ENCODE results near the gene PDE11A.

Gene PDE11A

DNA sequence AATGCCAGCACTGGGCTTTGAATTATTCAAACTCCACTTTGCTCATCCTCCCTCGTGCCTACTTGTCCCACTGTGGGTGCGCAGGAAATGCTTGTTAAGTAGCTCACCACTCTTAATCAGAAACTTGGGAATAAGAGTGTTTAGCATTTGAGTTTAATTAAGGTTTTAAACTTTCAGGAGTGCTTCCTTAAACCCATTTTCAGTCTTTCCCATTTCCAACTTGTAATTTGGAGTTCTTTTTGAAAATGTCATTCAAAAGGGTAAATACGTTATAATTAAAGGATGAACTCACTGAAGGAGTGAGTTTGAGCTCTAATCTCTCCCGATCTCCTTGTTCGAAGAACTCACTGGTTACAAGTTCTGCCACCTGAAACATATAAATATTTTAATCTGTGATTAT, 403.4 kb downstream of the PDE11A start:
- CTCF ChIA-PET, result no interaction called here
- POLR2A ChIA-PET, result no interaction called here
- DNase-seq (ENCODE audit: extremely low spot score), result no peak
- TF ChIP-seq BHLHE40 (IDR thresholded peaks at IDR 0.05; ENCODE audit: borderline replicate concordance), result no peak
- no peak for TF ChIP-seq TARDBP (IDR thresholded peaks at IDR 0.05)
- TF ChIP-seq HDGF (IDR thresholded peaks at IDR 0.05; ENCODE audit: borderline replicate concordance), result no peak
- no peak for TF ChIP-seq CTBP1 (IDR thresholded peaks at IDR 0.05; ENCODE audit: borderline replicate concordance)
- no peak for TF ChIP-seq NFRKB (IDR thresholded peaks at IDR 0.05)
- no peak for TF ChIP-seq LEF1 (IDR thresholded peaks at IDR 0.05; ENCODE audit: borderline replicate concordance)
- TF ChIP-seq, protein P1, sequence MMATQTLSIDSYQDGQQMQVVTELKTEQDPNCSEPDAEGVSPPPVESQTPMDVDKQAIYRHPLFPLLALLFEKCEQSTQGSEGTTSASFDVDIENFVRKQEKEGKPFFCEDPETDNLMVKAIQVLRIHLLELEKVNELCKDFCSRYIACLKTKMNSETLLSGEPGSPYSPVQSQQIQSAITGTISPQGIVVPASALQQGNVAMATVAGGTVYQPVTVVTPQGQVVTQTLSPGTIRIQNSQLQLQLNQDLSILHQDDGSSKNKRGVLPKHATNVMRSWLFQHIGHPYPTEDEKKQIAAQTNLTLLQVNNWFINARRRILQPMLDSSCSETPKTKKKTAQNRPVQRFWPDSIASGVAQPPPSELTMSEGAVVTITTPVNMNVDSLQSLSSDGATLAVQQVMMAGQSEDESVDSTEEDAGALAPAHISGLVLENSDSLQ (IDR thresholded peaks at IDR 0.05), result no peak
- no peak for TF ChIP-seq FOXK2 (IDR thresholded peaks at IDR 0.05)
- TF ChIP-seq ZNF384 (IDR thresholded peaks at IDR 0.05), result no peak
- TF ChIP-seq ELF4 (IDR thresholded peaks at IDR 0.05), result no peak
- no peak for TF ChIP-seq SUZ12 (IDR thresholded peaks at IDR 0.05)
- no peak for TF ChIP-seq ARNT (IDR thresholded peaks at IDR 0.05)

DNA sequence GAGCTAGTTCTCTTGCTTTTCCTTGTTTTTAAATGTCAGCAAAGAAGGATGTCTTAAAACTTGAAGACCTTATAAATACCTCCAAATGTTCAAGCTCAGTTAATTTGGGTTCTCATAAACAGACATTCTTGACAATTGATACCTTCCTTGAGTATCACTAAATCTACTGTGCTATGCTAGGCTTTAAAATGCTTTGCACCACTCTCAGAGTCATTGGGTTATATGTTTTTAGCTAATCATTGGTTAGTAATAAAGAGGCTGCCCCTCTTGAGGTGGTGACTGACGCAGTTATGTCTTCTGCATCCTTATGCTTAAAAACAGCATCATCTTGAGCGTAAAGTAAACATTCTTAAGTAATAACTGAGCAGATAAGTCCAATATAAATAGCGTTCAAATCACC, 404.0 kb downstream of the PDE11A start:
- ChIA-PET POLR2A (no interaction called here), CTCF (no interaction called here)
- no peak for DNase-seq (ENCODE audit: extremely low spot score)
- TF ChIP-seq, protein P1 (IDR thresholded peaks at IDR 0.05), result no peak
- no peak for TF ChIP-seq ARNT (IDR thresholded peaks at IDR 0.05)
- TF ChIP-seq FOXA1 (IDR thresholded peaks at IDR 0.05), result no peak
- TF ChIP-seq HDGF (IDR thresholded peaks at IDR 0.05; ENCODE audit: borderline replicate concordance), result no peak
- TF ChIP-seq NFRKB (IDR thresholded peaks at IDR 0.05), result no peak

DNA sequence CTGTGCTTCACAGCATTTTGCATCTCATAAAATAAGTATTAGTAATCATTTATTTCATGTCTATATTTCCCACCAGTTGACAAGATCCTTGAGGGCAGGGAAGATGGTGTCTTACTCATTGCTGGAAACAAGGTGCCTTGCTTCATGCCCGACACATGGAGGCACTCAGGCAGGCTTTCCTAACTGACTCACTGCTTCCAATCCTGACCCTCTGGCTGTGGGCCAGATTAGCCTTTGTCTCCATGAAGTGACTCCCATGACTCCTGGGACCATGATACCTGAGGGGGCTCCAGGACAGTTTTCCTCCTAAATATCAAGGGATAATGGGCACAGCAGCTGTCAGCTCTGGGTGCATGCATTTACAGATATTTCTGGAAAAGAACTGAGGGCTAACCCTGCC, 405.0 kb downstream of the PDE11A start:
- ChIA-PET CTCF (interaction anchor here (0.8 kb wide), 1 partner anchor 413 kb away, joined by 3 read pairs; no protein-coding TSS in a partner anchor), POLR2A (no interaction called here)
- DNase-seq (ENCODE audit: extremely low spot score), result no peak
- TF ChIP-seq TARDBP (IDR thresholded peaks at IDR 0.05), result no peak
- TF ChIP-seq ELF4 (IDR thresholded peaks at IDR 0.05), result no peak
- no peak for TF ChIP-seq SUZ12 (IDR thresholded peaks at IDR 0.05)
- TF ChIP-seq FOXK2 (IDR thresholded peaks at IDR 0.05), result no peak
- TF ChIP-seq L3MBTL2 (conservative IDR thresholded peaks at IDR 0.05), result no peak
- no peak for TF ChIP-seq FOXM1 (IDR thresholded peaks at IDR 0.05; ENCODE audit: borderline replicate concordance)
- no peak for TF ChIP-seq ZNF384 (IDR thresholded peaks at IDR 0.05)
- TF ChIP-seq, protein P1 (IDR thresholded peaks at IDR 0.05), result no peak
- TF ChIP-seq CTBP1 (IDR thresholded peaks at IDR 0.05; ENCODE audit: borderline replicate concordance), result no peak
- no peak for TF ChIP-seq NFRKB (IDR thresholded peaks at IDR 0.05)
- TF ChIP-seq LEF1 (IDR thresholded peaks at IDR 0.05; ENCODE audit: borderline replicate concordance), result no peak
- no peak for TF ChIP-seq HDGF (IDR thresholded peaks at IDR 0.05; ENCODE audit: borderline replicate concordance)
- TF ChIP-seq SP1 (IDR thresholded peaks at IDR 0.05), result no peak
- no peak for TF ChIP-seq ARNT (IDR thresholded peaks at IDR 0.05)
- TF ChIP-seq FOXA1 (IDR thresholded peaks at IDR 0.05), result no peak
- no peak for TF ChIP-seq BHLHE40 (IDR thresholded peaks at IDR 0.05; ENCODE audit: borderline replicate concordance)

DNA sequence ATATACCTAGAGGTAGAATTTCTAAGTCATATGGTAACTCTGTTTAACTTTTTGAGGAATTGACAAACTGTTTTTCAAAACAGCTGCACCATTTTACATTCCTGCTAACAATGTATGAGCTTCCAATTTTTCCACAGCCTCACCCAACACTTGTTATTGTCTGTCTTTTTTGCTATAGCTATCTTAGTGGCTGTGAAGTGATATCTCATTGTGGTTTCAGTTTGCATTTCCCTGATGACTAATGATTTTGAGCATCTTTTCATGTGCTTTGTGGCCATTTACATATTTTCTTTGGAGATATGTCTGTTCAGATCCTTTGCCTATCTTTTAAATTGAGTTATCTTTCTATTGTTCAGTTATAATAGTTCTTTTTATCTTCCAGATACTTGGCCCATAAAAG, 406.2 kb downstream of the PDE11A start:
- TF ChIP-seq TARDBP (IDR thresholded peaks at IDR 0.05) (no peak), SUZ12 (IDR thresholded peaks at IDR 0.05) (no peak), HDGF (IDR thresholded peaks at IDR 0.05; ENCODE audit: borderline replicate concordance) (no peak), ARNT (IDR thresholded peaks at IDR 0.05) (no peak), LEF1 (IDR thresholded peaks at IDR 0.05; ENCODE audit: borderline replicate concordance) (no peak), BHLHE40 (IDR thresholded peaks at IDR 0.05; ENCODE audit: borderline replicate concordance) (no peak), FOXK2 (IDR thresholded peaks at IDR 0.05) (no peak), ZNF384 (IDR thresholded peaks at IDR 0.05) (no peak), SP1 (IDR thresholded peaks at IDR 0.05) (no peak), FOXA1 (IDR thresholded peaks at IDR 0.05) (no peak), NFRKB (IDR thresholded peaks at IDR 0.05) (no peak), CTBP1 (IDR thresholded peaks at IDR 0.05; ENCODE audit: borderline replicate concordance) (no peak), ELF4 (IDR thresholded peaks at IDR 0.05) (no peak), L3MBTL2 (conservative IDR thresholded peaks at IDR 0.05) (no peak)
- TF ChIP-seq, protein P1 (IDR thresholded peaks at IDR 0.05), result no peak
- ChIA-PET CTCF (no interaction called here), POLR2A (no interaction called here)
- DNase-seq (ENCODE audit: extremely low spot score), result no peak

DNA sequence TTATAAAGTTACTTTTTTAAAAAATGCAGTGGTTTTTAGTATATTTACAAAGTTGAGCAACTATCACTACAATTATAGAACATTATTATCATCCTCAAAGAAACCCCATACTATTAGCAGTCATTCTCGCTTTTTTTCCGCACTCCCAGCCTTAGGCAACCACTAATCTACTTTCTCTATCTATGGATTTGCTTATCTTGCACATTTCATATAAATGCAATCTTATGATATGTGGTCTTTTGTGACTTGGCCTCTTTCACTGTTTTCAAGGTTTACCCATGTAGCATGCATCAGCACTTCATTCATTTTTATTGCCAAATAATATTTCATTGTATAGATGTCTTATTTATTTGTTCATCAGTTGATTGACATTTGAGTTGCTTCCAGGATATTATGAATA, 406.6 kb downstream of the PDE11A start:
- CTCF ChIA-PET, result no interaction called here
- POLR2A ChIA-PET, result no interaction called here
- TF ChIP-seq, protein P1 (IDR thresholded peaks at IDR 0.05), result peak; percentile 69
- TF ChIP-seq ARNT (IDR thresholded peaks at IDR 0.05) (no peak), FOXK2 (IDR thresholded peaks at IDR 0.05) (no peak), FOXA1 (IDR thresholded peaks at IDR 0.05) (no peak), L3MBTL2 (conservative IDR thresholded peaks at IDR 0.05) (no peak)
- no peak for DNase-seq (ENCODE audit: extremely low spot score)

DNA sequence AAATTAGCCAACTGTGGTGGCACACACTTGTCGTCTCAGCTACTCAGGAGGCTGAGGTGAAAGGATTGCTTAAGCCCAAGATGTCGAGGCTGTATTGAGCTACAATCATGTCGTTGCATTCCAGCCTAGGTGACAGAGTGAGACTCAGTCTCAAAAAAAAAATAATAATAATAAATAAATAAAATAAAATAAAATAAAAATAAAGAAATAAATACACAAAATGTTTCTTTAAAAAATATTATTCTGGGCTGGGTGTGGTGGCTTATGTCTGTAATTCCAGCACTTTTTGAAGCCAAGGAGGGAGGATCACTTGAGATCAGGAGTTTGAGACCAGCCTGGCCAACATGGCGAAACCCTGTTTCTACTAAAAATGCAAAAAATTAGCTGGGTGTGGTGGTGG, 407.2 kb downstream of the PDE11A start:
- ChIA-PET POLR2A (no interaction called here), CTCF (interaction anchor here (0.6 kb wide), 1 partner anchor 38 kb away, joined by 4 read pairs; no protein-coding TSS in a partner anchor)
- no peak for DNase-seq (ENCODE audit: extremely low spot score)
- TF ChIP-seq FOXM1 (IDR thresholded peaks at IDR 0.05; ENCODE audit: borderline replicate concordance) (no peak), ARNT (IDR thresholded peaks at IDR 0.05) (no peak), HDGF (IDR thresholded peaks at IDR 0.05; ENCODE audit: borderline replicate concordance) (no peak), FOXK2 (IDR thresholded peaks at IDR 0.05) (no peak), TARDBP (IDR thresholded peaks at IDR 0.05) (no peak), FOXA1 (IDR thresholded peaks at IDR 0.05) (no peak), LEF1 (IDR thresholded peaks at IDR 0.05; ENCODE audit: borderline replicate concordance) (no peak), CTBP1 (IDR thresholded peaks at IDR 0.05; ENCODE audit: borderline replicate concordance) (no peak), ELF4 (IDR thresholded peaks at IDR 0.05) (no peak), L3MBTL2 (conservative IDR thresholded peaks at IDR 0.05) (no peak), ZNF384 (IDR thresholded peaks at IDR 0.05) (no peak), NFRKB (IDR thresholded peaks at IDR 0.05) (no peak), BHLHE40 (IDR thresholded peaks at IDR 0.05; ENCODE audit: borderline replicate concordance) (no peak), SUZ12 (IDR thresholded peaks at IDR 0.05) (no peak), SP1 (IDR thresholded peaks at IDR 0.05) (no peak)
- TF ChIP-seq, protein P1 (IDR thresholded peaks at IDR 0.05), result no peak
